Smooth muscle cell (in vitro differentiated cells): ENCODE measurements around the gene MIPOL1. TPM values are rescaled to one million over a fixed set of nuclear protein-coding genes. Genes with fewer than 3 reads are reported as not detected.

Experiments
- DNase-seq: peaks from one replicate; lab custom pipeline; 2025; ENCODE audit not compliant: unreplicated experiment; lab: John Stamatoyannopoulos, UW
- H2AFZ ChIP-seq: fragments of 200-600 bp; sonication (generic); 2 replicates; pipeline ENCODE4 v1.6.0; 2016; ENCODE audit warnings: antibody characterized with exemption, low read depth, mild to moderate bottlenecking
- H3F3A ChIP-seq: fragments of 200-600 bp; sonication (generic); 2 replicates; pipeline ENCODE4 v1.6.0; 2017; ENCODE audit warnings: antibody characterized with exemption, low read depth
- H3K27ac ChIP-seq: fragments of 200-600 bp; sonication (generic); 2 replicates; pipeline ENCODE4 v1.5.1; 2016; ENCODE audit warnings: low read depth, mild to moderate bottlenecking
- H3K27me3 ChIP-seq: fragments of 200-600 bp; sonication (generic); 2 replicates; pipeline ENCODE4 v1.6.1; 2016; ENCODE audit warnings: low read depth, mild to moderate bottlenecking
- H3K36me3 ChIP-seq: fragments of 200-600 bp; sonication (generic); 2 replicates; pipeline ENCODE4 v1.5.1; 2016; ENCODE audit warnings: low read depth
- H3K4me1 ChIP-seq: fragments of 200-600 bp; sonication (generic); 2 replicates; pipeline ENCODE4 v1.5.1; 2016; ENCODE audit warnings: low read depth
- H3K4me2 ChIP-seq: fragments of 200-600 bp; sonication (generic); 2 replicates; pipeline ENCODE4 v1.6.0; 2016; ENCODE audit warnings: mild to moderate bottlenecking
- H3K4me3 ChIP-seq: fragments of 200-600 bp; sonication (generic); 2 replicates; pipeline ENCODE4 v1.5.1; 2016; ENCODE audit warnings: mild to moderate bottlenecking
- H3K79me2 ChIP-seq: fragments of 200-600 bp; sonication (generic); 2 replicates; pipeline ENCODE4 v1.6.0; 2016; ENCODE audit warnings: low read depth, mild to moderate bottlenecking
- H3K9ac ChIP-seq: fragments of 200-600 bp; sonication (generic); 2 replicates; pipeline ENCODE4 v1.6.0; 2016; ENCODE audit warnings: low read depth
- H3K9me3 ChIP-seq: fragments of 200-600 bp; sonication (generic); replicated peaks from 2 replicates; pipeline ENCODE4 v1.5.1; 2016; ENCODE audit warnings: low read depth
- H4K20me1 ChIP-seq: fragments of 200-600 bp; sonication (generic); 2 replicates; pipeline ENCODE4 v1.6.0; 2016; ENCODE audit warnings: low read depth
- CTCF ChIP-seq: fragments of 200-600 bp; sonication (generic); IDR thresholded peaks from 2 replicates; pipeline ENCODE4 v1.5.1; 2017; ENCODE audit warnings: borderline replicate concordance, mild to moderate bottlenecking, antibody characterized with exemption; ENCODE audit not compliant: insufficient read depth, poor library complexity, severe bottlenecking
- WGBS: methylation state at CpG from one replicate; pipeline ENCODE4 v1.1.7; 2016; ENCODE audit warnings: low lambda C conversion rate; 5-methylcytosine and 5-hydroxymethylcytosine counted together
- polyA plus RNA-seq: library from polyadenylated mRNA; unstranded; fragments of >200 nt; fragmentation: Nextera tagmentation; extraction: Ambion mirVana; gene quantifications from 2 replicates; pipeline ENCODE4 v1.2.1, GENCODE V29; 2016
- total RNA-seq: library from RNA; depleted of rRNA; stranded (reverse); fragments of >200 nt; gene quantifications from 2 replicates; pipeline ENCODE4 v1.2.3, GENCODE V29; 2014

MIPOL1 gene
- total and polyA plus RNA-seq, 2 experiments from 2014 or later, result 3.2 to 5.1 TPM

- H3K4me1 ChIP-seq, result peaks cover 32% of the 10 kb centered on the region
- H3K27me3 ChIP-seq, result no peaks in the 10 kb centered on the region
- H3F3A ChIP-seq, result no peaks in the 10 kb centered on the region
- H2AFZ ChIP-seq, result no peak overlapping the region
- H3K9me3 ChIP-seq, result no peaks in the 10 kb centered on the region
- H3K4me2 ChIP-seq, result no peak overlapping the region
- H3K79me2 ChIP-seq, result no peaks in the 10 kb centered on the region
- no peak for TF ChIP-seq CTCF
- H3K27ac ChIP-seq, result no peak overlapping the region
- H3K9ac ChIP-seq, result no peak overlapping the region
- no peaks in the 10 kb centered on the region for H4K20me1 ChIP-seq
- no peak overlapping the region for H3K4me3 ChIP-seq
- WGBS, result 91% methylated on average over 1 of the region's 1 CpG
- DNase-seq, result no peak
- no peaks in the 10 kb centered on the region for H3K36me3 ChIP-seq
These were observed 203.4 kb downstream of the MIPOL1 start for GRCh38 chr14:37401093-37401492.

GRCh38 chr14:37403626-37404025 lies 205.9 kb downstream of the MIPOL1 start:
- Histone ChIP-seq H3F3A (no peaks in the 10 kb centered on the region), H3K27ac (no peak overlapping the region), H2AFZ (no peak overlapping the region), H3K4me3 (no peak overlapping the region), H3K4me1 (peaks cover 43% of the 10 kb centered on the region), H3K9me3 (no peaks in the 10 kb centered on the region), H3K27me3 (no peaks in the 10 kb centered on the region), H3K36me3 (no peaks in the 10 kb centered on the region), H3K9ac (no peak overlapping the region), H3K79me2 (no peaks in the 10 kb centered on the region), H3K4me2 (no peak overlapping the region), H4K20me1 (no peaks in the 10 kb centered on the region)
- DNase-seq, result no peak
- 85% methylated on average over 1 of the region's 1 CpG for WGBS
- no peak for TF ChIP-seq CTCF

- no peak overlapping the region for H2AFZ ChIP-seq
- H4K20me1 ChIP-seq, result no peaks in the 10 kb centered on the region
- no peak overlapping the region for H3K4me3 ChIP-seq
- no peaks in the 10 kb centered on the region for H3K36me3 ChIP-seq
- 91% methylated on average over 2 of the region's 2 CpGs for WGBS
- peaks cover 43% of the 10 kb centered on the region for H3K4me1 ChIP-seq
- H3K79me2 ChIP-seq, result no peaks in the 10 kb centered on the region
- H3K9me3 ChIP-seq, result no peaks in the 10 kb centered on the region
- TF ChIP-seq CTCF, result no peak
- H3F3A ChIP-seq, result no peaks in the 10 kb centered on the region
- no peak for DNase-seq
- H3K27me3 ChIP-seq, result no peaks in the 10 kb centered on the region
- no peak overlapping the region for H3K9ac ChIP-seq
- H3K27ac ChIP-seq, result no peak overlapping the region
- H3K4me2 ChIP-seq, result no peak overlapping the region
These were observed 208.4 kb downstream of the MIPOL1 start for GRCh38 chr14:37406095-37406494.

GRCh38 chr14:37411079-37411735 lies 213.5 kb downstream of the MIPOL1 start:
- DNase-seq, result no peak
- Histone ChIP-seq H3K27ac (no peak overlapping the region), H3K36me3 (no peaks in the 10 kb centered on the region), H3K9me3 (no peaks in the 10 kb centered on the region), H3K4me2 (no peak overlapping the region), H3F3A (no peaks in the 10 kb centered on the region), H4K20me1 (no peaks in the 10 kb centered on the region), H3K4me1 (peaks cover 10% of the 10 kb centered on the region), H3K4me3 (no peak overlapping the region), H3K9ac (no peak overlapping the region), H3K27me3 (no peaks in the 10 kb centered on the region), H3K79me2 (no peaks in the 10 kb centered on the region), H2AFZ (no peak overlapping the region)
- 93% methylated on average over 3 of the region's 3 CpGs for WGBS
- no peak for TF ChIP-seq CTCF
